Liver (tissue), 3 donors: Measurements from ENCODE around the gene MTRR.

Experiments
- CTCF ChIP-seq: fragments of 150-350 bp; IDR thresholded peaks from 2 replicates; pipeline ENCODE4 v1.5.1; 2017; ENCODE audit warnings: improper control_type of control experiment, low read depth, low read length; ENCODE audit not compliant: missing input control
- EGR1 ChIP-seq, 2 donors: IDR thresholded peaks; 2 replicates each; pipeline ENCODE4 v1.6.1; 2016 to 2018; ENCODE audit warnings: antibody characterized with exemption in 2 of 2, low read depth in 2 of 2
- MAX ChIP-seq: IDR thresholded peaks from 2 replicates; pipeline ENCODE4 v1.6.1; 2016; ENCODE audit warnings: antibody characterized with exemption
- REST ChIP-seq: IDR thresholded peaks from 2 replicates; pipeline ENCODE4 v1.6.1; 2016; ENCODE audit warnings: antibody characterized with exemption, mild to moderate bottlenecking
- TAF1 ChIP-seq: conservative IDR thresholded peaks from 2 replicates; pipeline ENCODE4 v1.6.1; 2016; ENCODE audit warnings: antibody characterized with exemption, mild to moderate bottlenecking
- YY1 ChIP-seq: IDR thresholded peaks from 2 replicates; pipeline ENCODE4 v1.6.1; 2016; ENCODE audit warnings: antibody characterized with exemption, mild to moderate bottlenecking
- donor health status: healthy.
- donor health status: healthy.

- TF ChIP-seq CTCF: no peak
- no peak for TF ChIP-seq MAX
- TF ChIP-seq YY1: no peak
- TF ChIP-seq REST: no peak
- no peak for TF ChIP-seq EGR1 (IDR thresholded peaks at IDR 0.05; ENCODE audit: low read depth in 2 of 2)
- no peak for TF ChIP-seq TAF1
Observed at GRCh38 chr5:7888901-7889300, 20.0 kb downstream of the MTRR start.
